ENCODE data around the gene CDK6.

DNA sequence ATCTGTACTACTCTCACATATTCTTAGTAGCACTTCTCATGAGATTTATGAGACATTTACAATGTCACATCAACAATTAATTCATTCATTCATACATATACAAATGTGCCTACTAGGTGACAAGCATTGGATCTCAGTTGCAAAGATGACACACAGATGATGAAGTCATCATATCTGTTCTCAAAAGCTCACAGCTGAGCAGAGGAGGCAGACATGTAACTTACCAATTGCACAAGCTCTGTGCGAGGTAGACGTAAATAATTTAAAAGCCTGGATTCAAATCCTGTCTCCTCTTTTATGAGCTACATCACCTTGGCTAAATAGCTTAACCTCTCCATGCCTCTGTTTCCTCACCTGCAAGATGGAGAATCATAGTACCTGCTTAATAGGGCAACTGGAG is 136.8 kb downstream of the CDK6 start:
- TF ChIP-seq POLR2A (IDR thresholded peaks at IDR 0.05) (no peak), EP300 (IDR thresholded peaks at IDR 0.05; ENCODE audit: low read depth) (no peak), POLR2AphosphoS5 (IDR thresholded peaks at IDR 0.05) (no peak)
- TF ChIP-seq, protein P1, sequence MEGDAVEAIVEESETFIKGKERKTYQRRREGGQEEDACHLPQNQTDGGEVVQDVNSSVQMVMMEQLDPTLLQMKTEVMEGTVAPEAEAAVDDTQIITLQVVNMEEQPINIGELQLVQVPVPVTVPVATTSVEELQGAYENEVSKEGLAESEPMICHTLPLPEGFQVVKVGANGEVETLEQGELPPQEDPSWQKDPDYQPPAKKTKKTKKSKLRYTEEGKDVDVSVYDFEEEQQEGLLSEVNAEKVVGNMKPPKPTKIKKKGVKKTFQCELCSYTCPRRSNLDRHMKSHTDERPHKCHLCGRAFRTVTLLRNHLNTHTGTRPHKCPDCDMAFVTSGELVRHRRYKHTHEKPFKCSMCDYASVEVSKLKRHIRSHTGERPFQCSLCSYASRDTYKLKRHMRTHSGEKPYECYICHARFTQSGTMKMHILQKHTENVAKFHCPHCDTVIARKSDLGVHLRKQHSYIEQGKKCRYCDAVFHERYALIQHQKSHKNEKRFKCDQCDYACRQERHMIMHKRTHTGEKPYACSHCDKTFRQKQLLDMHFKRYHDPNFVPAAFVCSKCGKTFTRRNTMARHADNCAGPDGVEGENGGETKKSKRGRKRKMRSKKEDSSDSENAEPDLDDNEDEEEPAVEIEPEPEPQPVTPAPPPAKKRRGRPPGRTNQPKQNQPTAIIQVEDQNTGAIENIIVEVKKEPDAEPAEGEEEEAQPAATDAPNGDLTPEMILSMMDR (IDR thresholded peaks at IDR 0.05): no peak

Measured in transverse colon (tissue), 4 donors.